NAMALWA (cell line): ENCODE results near the gene MKX.

Experiments used
- DNase-seq: peaks from one replicate; pipeline ENCODE4 v3.0.0-alpha.2; 2015; ENCODE audit warnings: low spot score

Gene MKX

DNA sequence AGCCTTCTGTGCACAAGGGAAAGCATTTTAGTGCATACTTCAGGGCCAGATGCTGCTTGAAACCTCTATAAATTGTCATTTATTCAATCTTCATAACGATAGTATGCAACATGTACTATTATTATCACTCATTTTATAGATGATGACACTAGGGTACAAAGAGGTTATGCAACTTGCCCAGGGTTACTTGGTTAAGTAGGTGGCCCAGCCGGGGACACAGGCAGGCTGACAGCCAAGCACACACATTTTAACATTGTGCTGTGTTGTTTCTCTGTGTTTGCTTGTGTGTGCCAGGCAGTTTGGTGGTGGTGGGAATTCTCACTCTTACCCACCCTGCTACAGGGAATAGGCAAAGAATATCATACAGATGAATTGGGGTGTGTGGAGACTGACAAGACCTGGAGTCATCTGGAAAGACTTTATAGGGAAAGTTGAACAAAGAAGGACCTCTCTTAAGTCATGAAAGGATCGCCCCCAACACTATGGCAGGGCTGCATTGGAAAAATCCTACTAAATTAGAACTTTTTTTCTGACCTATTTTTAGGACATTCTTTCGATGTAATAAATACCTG, 98.9 kb downstream of the MKX start:
- no peak for DNase-seq

DNA sequence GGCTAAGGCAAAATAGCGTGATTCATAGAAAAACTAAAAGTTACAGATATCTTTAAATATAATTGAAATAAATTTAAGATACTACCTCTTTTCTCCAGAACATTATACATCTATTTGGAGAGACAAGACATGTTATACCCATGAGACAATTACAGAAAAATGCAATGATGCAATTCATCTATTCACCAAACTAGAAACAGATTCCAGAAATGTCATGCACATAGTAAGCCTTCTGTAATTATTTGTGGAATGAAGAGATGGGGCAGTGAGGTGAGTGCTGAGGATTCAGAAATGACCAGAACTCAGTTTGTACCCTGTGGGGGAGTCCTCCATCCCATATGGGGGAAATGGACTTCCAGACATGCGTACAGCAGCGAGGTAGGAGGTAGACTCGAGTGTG, 99.4 kb downstream of the MKX start:
- no peak for DNase-seq

DNA sequence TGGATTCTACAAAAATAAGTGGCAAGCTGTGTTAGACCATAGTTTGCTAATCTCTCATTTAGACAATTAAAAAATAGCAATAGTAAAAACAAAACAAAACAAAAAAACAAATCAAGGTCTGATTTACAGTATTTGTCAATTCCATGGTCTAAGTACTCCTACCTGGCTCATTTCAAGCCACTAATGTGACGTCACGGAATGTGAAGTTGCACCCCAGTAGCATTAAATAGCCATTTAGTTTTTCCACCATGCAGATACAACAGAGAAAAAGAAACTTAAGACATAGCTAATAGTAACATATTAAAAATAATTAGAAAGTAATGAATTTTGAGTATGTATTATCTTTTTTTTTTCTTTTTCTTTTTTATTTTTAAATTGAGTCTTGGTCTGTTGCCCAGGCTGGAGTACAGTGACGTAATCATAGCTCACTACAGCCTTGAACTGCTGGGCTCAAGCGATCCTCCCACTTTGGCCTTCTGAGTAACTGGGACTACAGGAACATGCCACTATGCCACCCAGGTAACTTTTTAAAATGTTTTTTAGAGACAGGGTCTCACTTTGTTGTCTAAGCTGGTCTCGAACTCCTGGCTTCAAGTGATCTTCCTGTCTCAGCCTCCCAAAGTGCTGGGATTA, 101.2 kb downstream of the MKX start:
- no peak for DNase-seq

DNA sequence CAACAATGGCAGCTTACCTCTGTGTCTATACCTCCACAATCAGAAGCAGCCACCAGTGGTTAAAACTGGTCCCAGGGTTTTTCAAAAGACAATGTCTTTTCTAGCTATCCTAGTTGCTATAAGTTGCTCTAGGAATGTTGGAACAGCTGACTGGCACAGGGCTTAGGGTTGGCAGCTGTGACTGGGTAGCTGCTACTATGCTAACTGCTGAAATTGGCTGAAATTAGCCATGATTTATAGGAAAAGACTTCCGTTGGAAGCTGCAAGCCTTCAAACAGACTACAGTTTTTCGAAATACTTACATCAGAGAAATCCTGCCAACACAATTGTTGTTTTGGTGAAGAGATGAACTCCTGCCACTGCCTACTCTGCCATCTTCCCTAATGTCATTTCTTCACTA, 102.3 kb downstream of the MKX start:
- DNase-seq: no peak

DNA sequence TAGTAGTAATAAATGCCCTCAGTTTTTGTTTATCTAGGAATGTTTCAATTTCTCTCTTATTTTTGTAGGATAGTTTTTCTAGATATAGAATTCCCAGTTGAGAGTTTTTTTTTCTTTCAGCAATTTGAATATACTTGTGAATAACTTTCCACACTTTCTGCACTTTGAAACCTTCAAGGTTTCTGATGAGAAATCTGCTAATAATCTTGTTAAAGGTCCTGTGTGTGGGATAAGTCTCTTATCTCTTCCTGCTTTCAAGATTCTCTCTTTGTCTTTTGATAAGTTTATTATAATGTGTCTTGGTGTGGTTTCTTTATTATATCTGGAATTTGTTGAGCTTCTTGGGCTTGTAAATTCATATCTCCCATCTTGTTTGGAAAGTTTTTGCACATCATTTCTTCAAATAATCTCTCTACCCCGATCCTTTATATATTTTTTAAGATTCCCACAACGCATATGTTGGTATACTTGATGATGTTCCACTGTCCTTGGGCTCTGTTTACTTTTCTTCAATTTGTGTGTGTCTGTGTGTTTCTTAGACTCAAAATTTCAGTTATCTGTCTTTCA, 103.5 kb downstream of the MKX start:
- no peak for DNase-seq

DNA sequence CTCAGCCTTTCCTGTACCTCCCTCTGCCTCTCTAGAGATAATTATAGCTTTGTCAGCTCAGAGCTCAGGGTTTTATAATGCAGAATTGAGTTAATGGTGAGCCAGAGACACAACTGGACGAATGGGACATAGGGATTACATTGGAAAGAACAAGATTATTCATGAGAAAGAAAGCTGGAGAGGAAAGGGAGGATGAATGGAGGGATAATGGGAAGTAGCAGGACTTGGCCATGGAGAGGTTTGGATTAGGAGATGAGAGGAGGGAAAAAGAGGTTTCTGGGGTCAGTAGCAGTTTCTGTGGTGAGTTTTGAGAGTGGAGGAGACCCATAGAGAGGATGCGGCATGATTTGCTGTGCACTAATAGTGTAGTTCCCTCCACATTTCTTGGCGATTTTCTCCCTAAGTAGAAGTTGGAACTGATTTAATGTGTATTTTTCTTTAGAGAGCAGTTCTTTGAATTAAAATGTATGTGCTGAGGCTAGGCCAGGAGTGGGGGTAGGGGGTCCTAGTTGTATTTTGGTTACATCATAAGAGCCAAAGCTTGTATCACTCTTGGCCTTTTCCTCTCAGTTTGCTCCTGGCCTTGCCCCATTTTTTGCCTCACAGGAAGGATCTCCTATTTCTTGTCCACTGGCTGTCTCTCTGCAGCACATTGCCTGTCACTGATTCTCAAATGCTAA, 107.4 kb downstream of the MKX start:
- no peak for DNase-seq

DNA sequence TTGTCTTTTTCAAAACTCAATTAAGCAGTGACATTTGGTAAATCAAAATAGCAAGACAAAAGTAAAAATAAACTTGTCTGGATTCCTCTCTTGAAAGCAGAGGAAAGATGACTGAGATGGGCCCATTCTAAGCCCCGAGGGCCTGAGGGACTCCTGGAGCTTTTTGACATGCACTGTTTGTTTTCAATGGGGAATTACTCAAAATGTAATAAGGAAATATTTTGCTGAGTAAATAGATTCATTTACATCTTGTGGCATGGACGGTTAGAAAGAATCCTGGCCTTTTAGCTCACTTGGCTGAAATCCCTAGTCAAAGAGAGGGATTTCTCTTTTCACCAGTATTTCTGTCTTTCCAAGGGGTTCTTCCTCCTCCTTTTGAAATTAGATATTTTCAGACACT, 108.0 kb downstream of the MKX start:
- DNase-seq: no peak

DNA sequence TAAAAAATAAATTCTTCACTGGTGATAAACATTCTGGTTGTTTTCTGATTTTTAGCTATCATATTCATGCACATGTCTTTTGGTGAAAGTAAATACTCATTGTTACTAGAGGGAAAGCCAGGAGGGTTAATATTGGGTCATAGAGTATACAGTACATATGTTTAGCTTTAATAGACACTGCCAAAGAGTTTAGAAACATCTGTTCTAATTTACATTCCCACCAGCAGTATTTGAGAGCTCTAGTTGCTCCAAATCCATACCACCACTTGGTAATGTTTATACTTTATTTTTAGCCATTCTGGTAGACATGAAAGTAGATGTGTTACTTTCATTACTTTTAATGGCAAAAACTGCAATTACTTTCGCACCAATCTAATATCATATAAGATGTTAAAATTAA, 108.8 kb downstream of the MKX start:
- DNase-seq: no peak

DNA sequence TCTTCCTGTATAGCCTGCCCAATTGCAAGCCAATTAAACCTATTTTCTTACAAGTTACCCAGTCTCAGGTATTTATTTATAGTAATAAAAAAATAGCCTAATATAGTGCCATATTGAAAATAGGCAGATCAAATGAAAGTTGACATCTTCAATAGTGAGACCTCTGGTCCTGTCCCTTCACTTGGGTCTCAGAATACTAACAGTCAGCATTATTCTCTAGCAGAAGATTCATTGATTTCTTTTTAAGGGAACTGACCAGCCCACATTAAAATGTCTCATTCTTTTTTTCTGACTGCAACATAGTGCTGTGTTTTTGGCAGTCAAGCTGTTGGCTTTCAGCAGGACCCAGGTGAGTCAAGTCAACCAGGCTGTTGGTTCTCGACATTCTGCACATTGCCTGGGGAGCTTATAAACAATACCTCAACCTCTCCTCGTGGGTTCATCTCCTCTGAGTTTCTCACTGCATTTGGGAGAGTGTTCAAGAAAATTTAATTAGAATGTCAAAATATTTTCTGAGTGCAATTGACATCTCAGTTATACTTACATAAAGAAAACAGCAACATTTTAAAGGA, 109.8 kb downstream of the MKX start:
- no peak for DNase-seq

DNA sequence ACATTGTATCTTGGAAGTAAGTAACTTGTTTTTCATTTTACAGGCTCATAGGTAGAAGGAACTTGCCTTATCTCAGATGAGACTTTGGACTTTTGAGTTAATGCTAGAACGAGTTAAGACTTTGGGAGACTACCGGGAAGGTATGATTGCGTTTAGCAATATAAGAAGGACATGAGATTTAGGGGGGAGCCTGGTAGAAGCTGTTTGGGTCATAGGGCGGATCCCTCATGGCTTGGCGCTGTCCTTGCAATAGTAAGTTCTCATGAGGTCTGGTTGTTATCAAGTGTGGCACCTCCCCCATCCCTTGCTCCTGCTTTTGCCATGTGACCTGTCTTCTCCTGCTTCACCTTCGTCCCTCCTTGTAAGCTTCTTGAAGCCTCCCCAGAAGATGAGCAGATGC, 110.3 kb downstream of the MKX start:
- no peak for DNase-seq

DNA sequence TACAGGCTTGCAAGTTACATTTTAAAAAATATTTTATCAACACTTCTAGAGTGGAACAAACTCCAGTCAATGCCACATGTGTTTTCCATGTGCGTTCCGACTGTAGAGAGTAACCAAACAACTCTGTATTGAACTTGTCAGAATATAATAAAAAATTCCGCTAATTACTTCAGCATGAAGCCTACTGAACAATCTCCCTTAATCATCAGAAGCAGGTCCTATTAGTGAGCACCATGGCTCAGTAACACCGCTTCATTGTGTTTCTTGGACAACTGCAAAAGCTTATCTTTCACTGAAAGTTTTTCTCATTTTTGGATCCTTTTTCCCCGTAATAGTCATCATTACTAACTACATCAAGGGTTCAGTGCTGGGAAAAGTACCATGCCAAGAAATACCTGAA, 117.0 kb downstream of the MKX start:
- no peak for DNase-seq

DNA sequence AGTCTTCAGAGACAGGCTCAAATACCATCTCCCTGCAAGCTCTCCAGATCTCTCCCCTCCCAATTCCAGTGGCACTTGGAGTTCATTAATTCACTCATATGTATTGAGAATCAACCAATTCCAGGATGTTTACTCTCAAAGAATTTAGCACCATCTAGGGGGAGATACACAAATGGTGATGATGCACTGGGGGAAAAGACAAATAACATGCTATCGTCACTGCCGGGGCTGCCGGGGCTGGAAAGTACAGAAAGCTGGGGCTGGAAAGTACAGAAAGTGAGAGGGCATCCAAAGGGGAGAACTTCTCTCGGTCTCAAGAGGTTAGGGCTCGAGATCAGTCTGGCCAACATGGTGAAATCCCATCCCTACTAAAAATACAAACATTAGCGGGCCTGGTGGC, 118.7 kb downstream of the MKX start:
- DNase-seq: no peak

DNA sequence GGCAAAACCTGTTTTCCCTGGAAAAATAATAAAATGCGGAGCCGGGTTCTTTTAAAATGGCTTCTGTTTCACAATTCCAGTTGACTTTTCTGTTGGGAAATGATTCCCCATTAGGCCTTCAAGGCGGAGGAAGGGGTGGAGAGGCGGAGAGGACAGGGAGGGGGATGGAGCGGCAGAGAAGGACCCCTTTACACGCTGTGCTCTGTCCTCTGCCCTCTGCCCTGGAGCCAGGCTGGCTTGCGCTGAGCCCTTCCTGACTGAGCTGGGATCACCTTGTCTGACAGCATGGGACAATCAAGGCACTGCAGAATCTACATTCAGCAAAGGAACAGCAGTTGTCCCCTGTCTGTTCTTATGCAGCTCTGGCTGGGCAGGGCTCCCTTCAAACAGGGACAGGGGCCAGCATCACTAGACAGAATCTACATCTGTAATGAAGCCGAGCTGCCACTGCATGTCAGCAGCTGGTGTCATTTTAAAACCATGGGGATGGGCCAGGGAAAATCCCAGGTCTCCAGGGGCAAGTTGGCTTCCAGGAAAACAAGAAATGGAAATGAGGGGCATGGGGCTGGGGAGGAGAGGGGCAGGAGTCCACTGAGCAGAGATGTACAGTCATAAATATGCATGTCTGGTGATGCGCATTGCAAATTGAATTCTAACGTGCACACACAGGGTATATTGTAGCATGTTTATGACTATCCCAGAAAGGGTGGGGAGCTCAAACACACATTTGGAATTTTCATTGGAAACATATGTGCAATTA, 120.0 kb downstream of the MKX start:
- DNase-seq: no peak

DNA sequence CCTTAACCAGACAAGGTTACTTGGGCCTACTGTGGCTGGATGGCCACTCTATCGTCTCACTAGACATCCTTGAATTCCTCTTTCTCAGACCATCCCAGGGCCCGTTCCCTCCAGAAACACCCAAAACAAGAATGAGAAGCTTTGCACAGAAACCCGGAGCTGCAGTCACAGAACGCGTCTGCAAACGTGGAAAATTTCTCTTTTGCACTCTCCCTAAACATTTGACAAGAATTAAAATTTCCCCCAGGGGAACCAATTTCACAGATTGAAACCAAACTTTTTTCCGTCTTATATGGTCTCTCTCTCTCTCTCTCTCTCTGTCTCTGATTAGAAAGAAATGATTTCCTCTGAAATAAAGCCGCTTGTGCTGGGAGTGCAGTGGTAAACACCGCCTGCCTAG, 120.7 kb downstream of the MKX start:
- no peak for DNase-seq
